HepG2 (cell line): ENCODE results near the gene KIF6.

Experiments used
- CBFB ChIP-seq: sonication (generic); formaldehyde crosslinking; IDR thresholded peaks from 2 replicates; pipeline ENCODE4 v1.4.0; 2020; ENCODE audit warnings: missing genetic modification reagents
- KLF15 ChIP-seq: sonication (generic); formaldehyde crosslinking; IDR thresholded peaks from 2 replicates; pipeline ENCODE4 v1.8.1; 2023; ENCODE audit warnings: borderline replicate concordance, mild to moderate bottlenecking, inconsistent platforms, missing genetic modification reagents, mixed read lengths
- NR1H2 ChIP-seq: sonication (generic); formaldehyde crosslinking; IDR thresholded peaks from 2 replicates; pipeline ENCODE4 v1.8.1; 2022; ENCODE audit warnings: low read depth, missing genetic modification reagents, borderline replicate concordance
- PHF20 ChIP-seq: sonication (generic); formaldehyde crosslinking; IDR thresholded peaks from 2 replicates; pipeline ENCODE4 v1.5.0; 2020; ENCODE audit warnings: mild to moderate bottlenecking, missing genetic modification reagents
- SYNCRIP ChIP-seq: fragments of 200-400 bp; formaldehyde crosslinking; IDR thresholded peaks from 2 replicates; pipeline ENCODE4 v1.6.1; 2018; ENCODE audit warnings: mild to moderate bottlenecking, low read depth, low read length; ENCODE audit not compliant: insufficient read depth
- ZNF12 ChIP-seq: sonication (generic); formaldehyde crosslinking; IDR thresholded peaks from 2 replicates; pipeline ENCODE4 v1.5.0; 2020; ENCODE audit warnings: missing genetic modification reagents
- TF ChIP-seq, protein P1 (sequence below): sonication (generic); formaldehyde crosslinking; IDR thresholded peaks from 2 replicates; pipeline ENCODE4 v1.8.0; 2022; ENCODE audit warnings: low read depth, missing genetic modification reagents

DNA sequence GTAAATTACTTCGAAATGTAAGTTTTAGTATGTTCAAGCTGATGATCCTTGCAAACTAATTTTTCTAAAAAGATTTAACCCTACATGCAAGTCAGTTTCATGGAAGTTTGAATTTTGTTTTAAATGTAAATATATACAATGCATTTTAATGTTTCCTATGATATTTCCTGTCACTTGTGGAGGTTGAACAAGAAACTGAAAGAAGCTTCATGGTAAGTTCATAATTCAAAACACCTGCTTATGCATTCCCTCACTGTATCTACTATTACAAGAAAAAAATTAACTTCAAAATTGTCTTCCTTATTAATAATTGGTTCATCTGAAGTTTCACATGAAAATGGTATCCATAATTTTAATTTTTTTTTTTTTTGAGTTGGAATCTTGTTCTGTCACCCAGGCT, 24.8 kb downstream of the KIF6 start:
- no peak for TF ChIP-seq ZNF12 (CRISPR knock-in tag)
- no peak for TF ChIP-seq CBFB (CRISPR knock-in tag)
- no peak for TF ChIP-seq NR1H2
- no peak for TF ChIP-seq PHF20 (CRISPR knock-in tag)
- TF ChIP-seq, protein P1, sequence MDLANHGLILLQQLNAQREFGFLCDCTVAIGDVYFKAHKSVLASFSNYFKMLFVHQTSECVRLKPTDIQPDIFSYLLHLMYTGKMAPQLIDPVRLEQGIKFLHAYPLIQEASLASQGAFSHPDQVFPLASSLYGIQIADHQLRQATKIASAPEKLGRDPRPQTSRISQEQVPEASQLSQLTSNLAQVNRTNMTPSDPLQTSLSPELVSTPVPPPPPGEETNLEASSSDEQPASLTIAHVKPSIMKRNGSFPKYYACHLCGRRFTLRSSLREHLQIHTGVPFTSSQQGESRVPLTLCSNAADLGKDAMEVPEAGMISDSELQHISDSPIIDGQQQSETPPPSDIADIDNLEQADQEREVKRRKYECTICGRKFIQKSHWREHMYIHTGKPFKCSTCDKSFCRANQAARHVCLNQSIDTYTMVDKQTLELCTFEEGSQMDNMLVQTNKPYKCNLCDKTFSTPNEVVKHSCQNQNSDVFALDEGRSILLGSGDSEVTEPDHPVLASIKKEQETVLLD (CRISPR knock-in tag) = no peak
- TF ChIP-seq SYNCRIP = no peak
- no peak for TF ChIP-seq KLF15 (CRISPR knock-in tag)
